Tibial nerve (tissue), 4 donors: Measurements from ENCODE around the gene ADSS1. TPM values are rescaled to one million over a fixed set of nuclear protein-coding genes. Genes with fewer than 3 reads are reported as not detected.

Experiments used
- DNase-seq, 2 donors: peaks; one replicate each; pipeline ENCODE4 v3.0.0-alpha.2; 2019; ENCODE audit warnings: low spot score in 2 of 2
- H3K27ac ChIP-seq, 4 donors: fragments of 200-600 bp; sonication (generic) in 3 of 4; one replicate each; pipeline ENCODE4 v1.5.1; 2017 to 2019; ENCODE audit warnings: mild to moderate bottlenecking in 1 of 4
- H3K27me3 ChIP-seq, 2 donors: fragments of 200-600 bp; sonication (generic) in 1 of 2; one replicate each; pipeline versions ENCODE4 v1.5.1 to v1.6.0; 2017 to 2019
- H3K36me3 ChIP-seq, 3 donors: fragments of 200-600 bp; sonication (generic); one replicate each; pipeline ENCODE4 v1.5.1; 2018 to 2019
- H3K4me1 ChIP-seq, 4 donors: fragments of 200-600 bp; sonication (generic) in 3 of 4; one replicate each; pipeline ENCODE4 v1.5.1; 2017 to 2019
- H3K4me3 ChIP-seq, 4 donors: fragments of 200-600 bp; sonication (generic) in 3 of 4; one replicate each; pipeline ENCODE4 v1.5.1; 2017 to 2019; ENCODE audit warnings: mild to moderate bottlenecking in 1 of 4, moderate library complexity in 1 of 4
- H3K9me3 ChIP-seq, 4 donors: fragments of 200-600 bp; sonication (generic) in 3 of 4; one replicate each; pipeline ENCODE4 v1.5.1; 2017 to 2019
- CTCF ChIP-seq, 5 experiments: fragments of 200-600 bp in 3 of 5; fragments of 450-650 bp in 2 of 5; sonication (generic) in 3 of 5; IDR thresholded peaks; one replicate each; pipeline ENCODE4 v1.5.1; 2016 to 2019; ENCODE audit warnings: antibody characterized with exemption in 5 of 5, mild to moderate bottlenecking in 3 of 5, moderate library complexity in 2 of 5
- EP300 ChIP-seq, 2 donors: sonication (generic); formaldehyde crosslinking; IDR thresholded peaks; one replicate each; pipeline ENCODE4 v1.6.1; 2017; ENCODE audit warnings: antibody characterized with exemption in 2 of 2, mild to moderate bottlenecking in 1 of 2
- POLR2A ChIP-seq, 2 donors: fragments of 450-650 bp; IDR thresholded peaks; one replicate each; pipeline ENCODE4 v1.6.1; 2017; ENCODE audit warnings: antibody characterized with exemption in 2 of 2, mild to moderate bottlenecking in 2 of 2, moderate library complexity in 2 of 2
- WGBS, 2 donors: methylation state at CpG; one replicate each; pipeline ENCODE4 v1.1.5; 2018; 5-methylcytosine and 5-hydroxymethylcytosine counted together
- total RNA-seq, 4 donors: library from RNA; depleted of rRNA; stranded (reverse); fragments of >200 nt; gene quantifications; one replicate each; pipeline ENCODE4 v1.1.0, GENCODE V29; 2016

Gene ADSS1
- total RNA-seq, 4 donors from 2014 or later: 4.8 to 11.4 (median 6.3) TPM

GRCh38 chr14:104731320-104732294 is 7.6 kb downstream of the ADSS1 start:
- Histone ChIP-seq H3K27ac (peak overlapping the region; percentile 58 to 92 (median 76)), H3K36me3 (no peaks in the 10 kb centered on the region), H3K9me3 (no peaks in the 10 kb centered on the region), H3K27me3 (no peaks in the 10 kb centered on the region), H3K4me1 (peaks cover 0 to 48% (median 37%) of the 10 kb centered on the region in 4 donors), H3K4me3 (no peak overlapping the region)
- TF ChIP-seq CTCF (IDR thresholded peaks at IDR 0.05) (peak in 1 of 5 experiments; percentile 10), POLR2A (IDR thresholded peaks at IDR 0.05) (no peak)
- no peak for DNase-seq
- WGBS, 2 donors: 84 to 86% methylated on average over 11 to 16 of the region's 18 CpGs

GRCh38 chr14:104732355-104732804 is 8.4 kb downstream of the ADSS1 start:
- Histone ChIP-seq H3K4me1 (peaks cover 0 to 56% (median 43%) of the 10 kb centered on the region in 4 donors), H3K27ac (peak overlapping the region; percentile 58 to 92 (median 76)), H3K9me3 (no peaks in the 10 kb centered on the region), H3K36me3 (no peaks in the 10 kb centered on the region), H3K4me3 (no peak overlapping the region), H3K27me3 (no peaks in the 10 kb centered on the region)
- DNase-seq: no peak
- TF ChIP-seq POLR2A (IDR thresholded peaks at IDR 0.05) (peak in 1 of 2 donors; percentile 24), CTCF (IDR thresholded peaks at IDR 0.05) (no peak), EP300 (IDR thresholded peaks at IDR 0.05) (peak; percentile 86 to 87)
- 67% methylated on average over 8 to 14 of the region's 14 CpGs for WGBS, 2 donors

GRCh38 chr14:104732931-104733681 is 9.1 kb downstream of the ADSS1 start:
- Histone ChIP-seq H3K27me3 (no peaks in the 10 kb centered on the region), H3K9me3 (no peaks in the 10 kb centered on the region), H3K4me3 (no peak overlapping the region), H3K4me1 (peaks cover 0 to 56% (median 43%) of the 10 kb centered on the region in 4 donors), H3K36me3 (no peaks in the 10 kb centered on the region), H3K27ac (peak overlapping the region; percentile 17 to 92 (median 74))
- TF ChIP-seq POLR2A (IDR thresholded peaks at IDR 0.05) (no peak), CTCF (IDR thresholded peaks at IDR 0.05) (no peak), EP300 (IDR thresholded peaks at IDR 0.05) (no peak)
- no peak for DNase-seq
- WGBS, 2 donors: 89 to 91% methylated on average over 19 to 21 of the region's 23 CpGs

GRCh38 chr14:104734051-104734587 is 10.1 kb downstream of the ADSS1 start:
- Histone ChIP-seq H3K4me3 (no peak overlapping the region), H3K9me3 (no peaks in the 10 kb centered on the region), H3K4me1 (peaks cover 0 to 56% (median 43%) of the 10 kb centered on the region in 4 donors), H3K36me3 (peaks cover 0 to 2% (median 0%) of the 10 kb centered on the region in 3 donors), H3K27ac (peak overlapping the region in 3 of 4 donors; percentile 82 to 92 (median 91)), H3K27me3 (no peaks in the 10 kb centered on the region)
- TF ChIP-seq CTCF (IDR thresholded peaks at IDR 0.05) (no peak), POLR2A (IDR thresholded peaks at IDR 0.05) (no peak), EP300 (IDR thresholded peaks at IDR 0.05) (no peak)
- no peak for DNase-seq
- 89 to 91% methylated on average over 6 of the region's 6 CpGs for WGBS, 2 donors
